ENCODE data around the gene SPEM1. TPM values are rescaled to one million over a fixed set of nuclear protein-coding genes. Genes with fewer than 3 reads are reported as not detected.

SPEM1 gene
- total RNA-seq, 1 donor from 2014 or later = 0.31 TPM

GRCh38 chr17:7417056-7417655 lies 3.0 kb upstream of the SPEM1 start:
- Mint-ChIP-seq H3K9me3 (no peaks in the 10 kb centered on the region), H3K4me3 (no peak overlapping the region), H3K27ac (no peak overlapping the region), H3K36me3 (peaks cover 9% of the 10 kb centered on the region), H3K4me1 (ENCODE audit: unreplicated experiment) (peaks cover 21% of the 10 kb centered on the region), H3K27me3 (no peaks in the 10 kb centered on the region)
- no peak for DNase-seq (ENCODE audit: extremely low spot score, unreplicated experiment)
- no peak for TF ChIP-seq CTCF (conservative IDR thresholded peaks at IDR 0.05)

DNA sequence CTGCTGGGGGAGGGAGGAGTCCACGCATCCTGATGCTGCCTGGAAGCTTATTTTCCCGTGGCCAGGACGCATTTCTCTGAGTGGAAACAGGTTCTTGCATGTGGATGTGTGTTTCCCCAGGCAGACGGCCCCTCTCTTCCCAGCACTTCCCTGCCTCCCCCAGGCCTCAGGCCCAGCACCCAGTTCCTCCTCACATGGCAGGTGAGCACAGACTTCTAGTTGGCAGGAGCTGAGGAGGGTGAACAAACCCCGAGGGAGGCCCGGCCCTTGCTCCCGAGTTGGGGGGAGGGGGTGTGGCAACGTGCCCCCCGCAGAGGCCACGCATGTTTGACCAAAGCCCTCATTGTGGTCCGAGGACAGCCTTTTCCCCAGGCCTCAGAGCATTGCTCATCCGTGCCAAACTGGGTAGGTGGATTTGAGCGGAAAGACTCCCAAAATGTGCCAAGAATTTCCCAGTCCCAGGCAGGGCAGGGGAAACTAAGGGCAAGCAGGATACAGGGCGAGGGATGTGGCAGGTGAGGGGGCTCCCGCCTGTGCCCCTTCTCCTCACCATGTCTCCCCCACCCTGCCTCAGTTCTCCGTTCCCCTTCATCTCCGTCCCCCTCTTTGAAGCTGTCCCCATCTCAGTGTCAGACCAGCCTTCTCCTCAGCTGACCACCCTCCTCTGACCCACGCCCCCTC lies 1.5 kb upstream of the SPEM1 start:
- Mint-ChIP-seq H3K27me3 (no peaks in the 10 kb centered on the region), H3K36me3 (peaks cover 7% of the 10 kb centered on the region), H3K4me1 (ENCODE audit: unreplicated experiment) (peaks cover 12% of the 10 kb centered on the region), H3K27ac (no peak overlapping the region), H3K9me3 (no peaks in the 10 kb centered on the region), H3K4me3 (no peak overlapping the region)
- no peak for TF ChIP-seq CTCF (conservative IDR thresholded peaks at IDR 0.05)
- DNase-seq (ENCODE audit: extremely low spot score, unreplicated experiment) = no peak

GRCh38 chr17:7421186-7421585 lies 1.1 kb downstream of the SPEM1 start:
- Mint-ChIP-seq H3K36me3 (peaks cover 6% of the 10 kb centered on the region), H3K4me1 (ENCODE audit: unreplicated experiment) (peaks cover 12% of the 10 kb centered on the region), H3K27me3 (no peaks in the 10 kb centered on the region), H3K4me3 (no peak overlapping the region), H3K27ac (no peak overlapping the region), H3K9me3 (no peaks in the 10 kb centered on the region)
- no peak for DNase-seq (ENCODE audit: extremely low spot score, unreplicated experiment)
- TF ChIP-seq CTCF (conservative IDR thresholded peaks at IDR 0.05) = no peak

DNA sequence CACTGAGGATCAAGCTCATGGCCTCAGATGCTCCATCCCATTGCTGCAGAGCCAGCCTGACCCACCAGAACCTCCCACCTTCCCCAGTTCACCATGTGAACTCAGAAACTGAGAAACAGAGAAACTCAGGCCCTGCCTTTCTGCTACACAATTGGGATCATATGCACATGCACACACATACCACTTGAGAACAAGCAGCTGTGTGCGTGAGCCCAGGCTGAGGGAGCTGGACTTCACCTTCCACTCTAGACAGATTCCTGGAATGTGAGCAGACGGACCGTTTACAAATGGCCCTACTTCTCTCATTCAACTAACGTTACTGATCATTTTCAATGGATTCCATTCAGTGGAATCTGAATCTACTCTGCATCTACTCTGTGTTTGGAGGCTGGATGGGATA lies 3.6 kb downstream of the SPEM1 start:
- Mint-ChIP-seq H3K4me3 (no peak overlapping the region), H3K27ac (no peak overlapping the region), H3K36me3 (no peaks in the 10 kb centered on the region), H3K9me3 (no peaks in the 10 kb centered on the region), H3K27me3 (no peaks in the 10 kb centered on the region), H3K4me1 (ENCODE audit: unreplicated experiment) (peaks cover 12% of the 10 kb centered on the region)
- no peak for DNase-seq (ENCODE audit: extremely low spot score, unreplicated experiment)
- TF ChIP-seq CTCF (conservative IDR thresholded peaks at IDR 0.05) = no peak

- Mint-ChIP-seq H3K4me3 (no peak within 1 kb of the TSS), H3K36me3 (no peaks in the 10 kb centered on the region), H3K9me3 (no peaks in the 10 kb centered on the region), H3K4me1 (ENCODE audit: unreplicated experiment) (no peaks in the 10 kb centered on the region), H3K27ac (no peak within 1 kb of the TSS), H3K27me3 (no peaks in the 10 kb centered on the region)
- no peak for DNase-seq (ENCODE audit: extremely low spot score, unreplicated experiment)
- TF ChIP-seq CTCF (conservative IDR thresholded peaks at IDR 0.05) = no peak
Observed at GRCh38 chr17:7425316-7425715, 5.2 kb downstream of the SPEM1 start, which contains the start of gene SPEM2. Gene SPEM2, plus strand, starts transcription at chr17:7425616. Its CDS starts 73 bp downstream, at chr17:7425689.

Measured in type B pancreatic cell (in vitro differentiated cells).